Liver (tissue), 9 donors: Measurements from ENCODE around the gene ARL5A. TPM values are rescaled to one million over a fixed set of nuclear protein-coding genes. Genes with fewer than 3 reads are reported as not detected.

ENCODE experiments used
- DNase-seq: peaks from one replicate; pipeline ENCODE4 v3.0.0-alpha.2; 2017; ENCODE audit warnings: low spot score
- H3K27ac ChIP-seq, 2 donors: one replicate each; pipeline ENCODE4 v1.7.0; 2013; ENCODE audit warnings: inconsistent platforms in 2 of 2, low read length in 2 of 2, control low read depth in 1 of 2, low read depth in 1 of 2, mild to moderate bottlenecking in 1 of 2
- H3K27me3 ChIP-seq, 4 donors: one replicate each; pipeline versions ENCODE4 v1.6.1 to v1.7.0; 2013; ENCODE audit warnings: low read length in 3 of 4, inconsistent platforms in 1 of 4, mild to moderate bottlenecking in 1 of 4, moderate library complexity in 1 of 4; ENCODE audit not compliant: control insufficient read depth in 4 of 4, insufficient read depth in 4 of 4
- H3K36me3 ChIP-seq, 4 donors: one replicate each; pipeline versions ENCODE4 v1.6.1 to v1.7.0; 2013; ENCODE audit warnings: low read length in 3 of 4, mild to moderate bottlenecking in 3 of 4, low read depth in 1 of 4, moderate library complexity in 1 of 4; ENCODE audit not compliant: control insufficient read depth in 4 of 4, insufficient read depth in 3 of 4
- H3K4me1 ChIP-seq, 4 donors: one replicate each; pipeline versions ENCODE4 v1.6.1 to v1.7.0; 2013; ENCODE audit warnings: low read length in 3 of 4, mild to moderate bottlenecking in 3 of 4, moderate library complexity in 1 of 4; ENCODE audit not compliant: control insufficient read depth in 4 of 4, insufficient read depth in 4 of 4
- H3K4me3 ChIP-seq, 3 donors: one replicate each; pipeline versions ENCODE4 v1.6.1 to v1.7.0; 2013; ENCODE audit warnings: low read length in 3 of 3, control low read depth in 1 of 3, low read depth in 1 of 3, mild to moderate bottlenecking in 1 of 3
- H3K9ac ChIP-seq, 2 donors: one replicate each; pipeline ENCODE4 v1.7.0; 2013; ENCODE audit warnings: low read length in 2 of 2, mild to moderate bottlenecking in 2 of 2, moderate library complexity in 2 of 2, control low read depth in 1 of 2, low read depth in 1 of 2
- H3K9me3 ChIP-seq, 4 donors: one replicate each; pipeline versions ENCODE4 v1.6.1 to v1.7.0; 2013; ENCODE audit warnings: low read length in 3 of 4; ENCODE audit not compliant: control insufficient read depth in 4 of 4
- CTCF ChIP-seq: fragments of 150-350 bp; IDR thresholded peaks from 2 replicates; pipeline ENCODE4 v1.5.1; 2017; ENCODE audit warnings: improper control_type of control experiment, low read depth, low read length; ENCODE audit not compliant: missing input control
- EGR1 ChIP-seq, 2 donors: IDR thresholded peaks; 2 replicates each; pipeline ENCODE4 v1.6.1; 2016 to 2018; ENCODE audit warnings: antibody characterized with exemption in 2 of 2, low read depth in 2 of 2
- FOXA1 ChIP-seq: IDR thresholded peaks from 2 replicates; pipeline ENCODE4 v1.6.1; 2016; ENCODE audit warnings: antibody characterized with exemption
- FOXA2 ChIP-seq: IDR thresholded peaks from 2 replicates; pipeline ENCODE4 v1.6.1; 2016; ENCODE audit warnings: antibody characterized with exemption
- HNF4A ChIP-seq, 2 donors: conservative IDR thresholded peaks; 2 replicates each; pipeline ENCODE4 v1.6.1; 2016; ENCODE audit warnings: antibody characterized with exemption in 2 of 2, mild to moderate bottlenecking in 2 of 2
- HNF4G ChIP-seq: IDR thresholded peaks from 2 replicates; pipeline ENCODE4 v1.6.1; 2016; ENCODE audit warnings: antibody characterized with exemption
- JUND ChIP-seq, 2 donors: IDR thresholded peaks; 2 replicates each; pipeline ENCODE4 v1.6.1; 2016; ENCODE audit warnings: antibody characterized with exemption in 2 of 2
- MAX ChIP-seq: IDR thresholded peaks from 2 replicates; pipeline ENCODE4 v1.6.1; 2016; ENCODE audit warnings: antibody characterized with exemption
- NR2F2 ChIP-seq: IDR thresholded peaks from 2 replicates; pipeline ENCODE4 v1.6.1; 2016; ENCODE audit warnings: antibody characterized with exemption
- RAD21 ChIP-seq, 2 donors: IDR thresholded peaks; 2 replicates each; pipeline ENCODE4 v1.6.1; 2016; ENCODE audit warnings: antibody characterized with exemption in 2 of 2, mild to moderate bottlenecking in 2 of 2
- REST ChIP-seq: IDR thresholded peaks from 2 replicates; pipeline ENCODE4 v1.6.1; 2016; ENCODE audit warnings: antibody characterized with exemption, mild to moderate bottlenecking
- RXRA ChIP-seq, 2 donors: IDR thresholded peaks; 2 replicates each; pipeline ENCODE4 v1.6.1; 2017 to 2018; ENCODE audit warnings: antibody characterized with exemption in 2 of 2, mild to moderate bottlenecking in 1 of 2
- SP1 ChIP-seq: IDR thresholded peaks from 2 replicates; pipeline ENCODE4 v1.6.1; 2018; ENCODE audit warnings: antibody characterized with exemption, mild to moderate bottlenecking
- TAF1 ChIP-seq: conservative IDR thresholded peaks from 2 replicates; pipeline ENCODE4 v1.6.1; 2016; ENCODE audit warnings: antibody characterized with exemption, mild to moderate bottlenecking
- YY1 ChIP-seq: IDR thresholded peaks from 2 replicates; pipeline ENCODE4 v1.6.1; 2016; ENCODE audit warnings: antibody characterized with exemption, mild to moderate bottlenecking
- ZBTB33 ChIP-seq: IDR thresholded peaks from 2 replicates; pipeline ENCODE4 v1.6.1; 2016; ENCODE audit warnings: antibody characterized with exemption
- WGBS: extraction: QIAGEN DNeasy Blood & Tissue Kit; methylation state at CpG from one replicate; pipeline ENCODE4 v1.1.7; 2013; 5-methylcytosine and 5-hydroxymethylcytosine counted together
- polyA plus RNA-seq, 2 donors: library from polyadenylated mRNA; stranded (reverse) in 1 of 2; unstranded in 1 of 2; fragments of 200-250 nt in 1 of 2; fragments of >200 nt in 1 of 2; fragmentation: Nextera tagmentation in 1 of 2; extraction: Ambion mirVana in 1 of 2; gene quantifications; one replicate each; pipeline versions ENCODE4 v1.2.1 to v1.2.3, GENCODE V29; 2013 to 2015
- total RNA-seq, 2 donors: library from RNA; depleted of rRNA; stranded (reverse); fragments of >200 nt; gene quantifications; one replicate each; pipeline ENCODE4 v1.2.3, GENCODE V29; 2014
- TF ChIP-seq, protein P1 (sequence below): IDR thresholded peaks from 2 replicates; pipeline ENCODE4 v1.6.1; 2016; ENCODE audit warnings: antibody characterized with exemption
- donor health status: healthy.
- donor health status: healthy.
- donor health status: healthy.
- donor health status: healthy.
- donor health status: healthy.

Gene ARL5A
- total and polyA plus RNA-seq, 4 donors, result 9.0 to 41.6 (median 18.0) TPM

DNA sequence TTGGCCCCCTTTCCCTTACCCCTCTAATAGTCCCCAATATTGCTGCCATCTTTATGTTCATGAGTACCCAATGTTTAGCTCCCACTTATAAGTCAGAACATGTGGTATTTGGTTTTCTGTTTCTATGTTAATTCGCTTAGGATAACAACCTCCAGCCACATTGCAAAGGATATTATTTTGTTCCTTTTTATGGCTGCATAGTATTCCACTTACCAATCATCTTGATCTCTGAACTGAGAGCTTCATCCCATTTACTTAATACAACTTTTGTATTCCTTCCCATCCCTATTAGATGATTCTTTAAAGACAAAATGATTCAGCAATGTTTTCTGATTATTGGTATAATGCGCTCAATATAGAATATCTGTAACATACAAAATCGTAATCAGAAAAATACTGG lies 36.7 kb downstream of the ARL5A start:
- Histone ChIP-seq H3K27ac (no peak overlapping the region), H3K4me3 (no peak overlapping the region), H3K27me3 (no peaks in the 10 kb centered on the region), H3K36me3 (peaks cover 0 to 4% (median 2%) of the 10 kb centered on the region in 4 donors), H3K9ac (no peak overlapping the region), H3K9me3 (no peaks in the 10 kb centered on the region), H3K4me1 (no peaks in the 10 kb centered on the region)
- WGBS, result 81% methylated on average over 3 of the region's 3 CpGs
- TF ChIP-seq ZBTB33 (no peak), FOXA1 (no peak), HNF4A (conservative IDR thresholded peaks at IDR 0.05) (no peak), RAD21 (IDR thresholded peaks at IDR 0.05) (no peak), MAX (no peak), JUND (IDR thresholded peaks at IDR 0.05) (no peak), YY1 (no peak), EGR1 (IDR thresholded peaks at IDR 0.05; ENCODE audit: low read depth in 2 of 2) (no peak), NR2F2 (no peak), CTCF (no peak), FOXA2 (no peak), TAF1 (no peak)
- DNase-seq, result no peak

DNA sequence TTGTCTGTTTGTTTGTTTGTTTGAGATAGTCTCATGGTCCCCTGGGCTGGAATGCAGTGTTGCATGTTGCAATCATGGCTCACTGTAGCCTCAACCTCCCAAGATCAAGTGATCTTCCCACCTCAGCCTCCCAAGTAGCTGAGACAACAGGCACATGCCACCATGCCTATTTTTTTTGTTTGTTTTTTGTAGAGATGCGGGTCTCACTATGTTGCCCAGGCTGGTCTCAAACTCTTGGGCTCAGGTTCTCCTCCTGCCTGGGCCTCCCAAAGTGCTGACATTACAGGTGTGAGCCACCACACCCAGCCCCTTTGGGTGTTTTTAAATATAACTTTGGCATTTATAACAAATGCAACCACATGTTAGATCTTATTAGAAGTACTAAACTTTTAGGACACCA lies 37.5 kb downstream of the ARL5A start:
- Histone ChIP-seq H3K9me3 (no peaks in the 10 kb centered on the region), H3K9ac (no peak overlapping the region), H3K27ac (no peak overlapping the region), H3K4me3 (no peak overlapping the region), H3K36me3 (peaks cover 0 to 4% (median 2%) of the 10 kb centered on the region in 4 donors), H3K4me1 (no peaks in the 10 kb centered on the region), H3K27me3 (no peaks in the 10 kb centered on the region)
- no peak for DNase-seq
- TF ChIP-seq CTCF (no peak), JUND (IDR thresholded peaks at IDR 0.05) (no peak), HNF4A (conservative IDR thresholded peaks at IDR 0.05) (no peak), MAX (no peak), RXRA (IDR thresholded peaks at IDR 0.05) (no peak), YY1 (no peak), EGR1 (IDR thresholded peaks at IDR 0.05; ENCODE audit: low read depth in 2 of 2) (no peak), SP1 (no peak), REST (no peak), ZBTB33 (no peak), NR2F2 (no peak), TAF1 (no peak), HNF4G (no peak), FOXA2 (no peak)
- TF ChIP-seq, protein P1, sequence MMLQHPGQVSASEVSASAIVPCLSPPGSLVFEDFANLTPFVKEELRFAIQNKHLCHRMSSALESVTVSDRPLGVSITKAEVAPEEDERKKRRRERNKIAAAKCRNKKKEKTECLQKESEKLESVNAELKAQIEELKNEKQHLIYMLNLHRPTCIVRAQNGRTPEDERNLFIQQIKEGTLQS, result no peak
- 97% methylated on average over 1 of the region's 1 CpG for WGBS
